H54 (cell line): ENCODE measurements around the gene SMAP2.
A peak's percentile ranks its signal among the peaks of the same experiment; 100 is the strongest.

Experiments used
- DNase-seq: peaks from one replicate; pipeline ENCODE4 v3.0.0; 2011; ENCODE audit warnings: low spot score, mixed read lengths; ENCODE audit not compliant: insufficient read length
- FAIRE-seq: peaks from 3 replicates; lab custom pipeline; 2011; peaks lifted over from hg19 to GRCh38; lab: Jason Lieb, UNC
- POLR2A ChIP-seq: IDR thresholded peaks from 2 replicates; pipeline ENCODE4 v1.6.1; 2011; ENCODE audit warnings: low read depth, mild to moderate bottlenecking, low read length

The SMAP2 gene

DNA sequence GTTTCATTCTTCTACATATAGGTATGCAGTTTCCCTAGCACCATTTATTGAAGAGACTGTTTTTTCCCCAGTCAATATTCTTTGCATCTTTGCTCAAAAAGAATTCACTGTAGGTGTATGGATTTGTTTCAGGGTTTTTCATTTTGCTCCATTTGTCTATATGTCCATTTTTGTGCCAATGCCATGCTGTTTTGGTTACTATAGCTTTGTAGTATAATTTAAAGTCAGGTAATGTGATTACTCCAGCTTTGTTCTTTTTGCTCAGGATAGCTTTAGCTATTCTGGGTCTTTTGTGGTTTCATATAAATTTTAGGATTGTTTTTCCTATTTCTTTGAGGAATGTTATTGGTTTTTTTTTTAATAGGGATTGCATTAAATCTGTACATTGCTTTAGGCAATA is 15.9 kb upstream of the SMAP2 start:
- DNase-seq (no peak), FAIRE-seq (no peak)
- TF ChIP-seq POLR2A = no peak

- FAIRE-seq = no peak
- no peak for TF ChIP-seq POLR2A
- no peak for DNase-seq
These were observed 12.9 kb upstream of the SMAP2 start for GRCh38 chr1:40360631-40361030.

DNA sequence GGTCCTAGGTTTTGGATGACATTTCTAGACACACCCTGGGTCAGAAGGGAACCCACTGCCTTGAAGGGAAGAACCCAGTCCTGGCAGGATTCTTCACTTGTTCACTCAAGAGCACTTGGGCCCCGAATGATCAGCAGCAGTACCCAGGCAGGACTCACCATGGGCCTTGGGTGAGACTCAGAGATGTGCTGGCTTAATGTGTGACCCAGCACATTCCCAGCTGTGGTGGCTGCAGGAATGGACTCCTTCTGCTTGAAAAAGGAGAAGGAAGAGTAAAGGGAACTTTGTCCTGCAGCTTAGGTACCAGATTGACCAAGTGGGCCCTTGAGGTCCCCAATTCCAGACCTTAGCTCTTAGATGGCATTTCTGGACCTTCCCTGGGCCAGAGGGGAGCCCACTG is 12.3 kb upstream of the SMAP2 start:
- FAIRE-seq = no peak
- no peak for TF ChIP-seq POLR2A
- DNase-seq = no peak

DNA sequence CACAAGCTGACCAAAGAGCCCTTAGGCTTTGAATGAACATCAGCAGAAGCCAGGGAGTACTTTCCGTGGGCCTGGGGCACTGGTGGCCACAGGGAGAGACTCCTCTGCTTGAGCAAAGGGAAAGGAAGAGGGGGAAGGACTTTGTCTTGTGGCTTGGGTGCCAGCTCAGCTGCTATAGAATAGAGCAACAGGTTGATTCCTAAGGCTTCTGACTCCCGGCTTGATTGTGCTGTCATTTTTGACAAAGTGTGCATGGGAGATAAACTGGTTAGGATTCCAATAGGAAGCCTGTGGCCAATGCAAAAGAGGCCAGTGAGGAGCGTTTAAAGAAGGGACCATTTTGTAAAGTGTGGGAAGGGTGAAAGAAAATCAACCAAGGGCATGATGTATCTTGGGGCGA is 11.9 kb upstream of the SMAP2 start:
- no peak for TF ChIP-seq POLR2A
- FAIRE-seq = no peak
- no peak for DNase-seq

GRCh38 chr1:40362199-40362598 is 11.3 kb upstream of the SMAP2 start:
- TF ChIP-seq POLR2A = no peak
- DNase-seq = no peak
- no peak for FAIRE-seq

GRCh38 chr1:40362699-40363098 is 10.8 kb upstream of the SMAP2 start:
- peak; percentile 25 for DNase-seq
- no peak for FAIRE-seq
- no peak for TF ChIP-seq POLR2A

DNA sequence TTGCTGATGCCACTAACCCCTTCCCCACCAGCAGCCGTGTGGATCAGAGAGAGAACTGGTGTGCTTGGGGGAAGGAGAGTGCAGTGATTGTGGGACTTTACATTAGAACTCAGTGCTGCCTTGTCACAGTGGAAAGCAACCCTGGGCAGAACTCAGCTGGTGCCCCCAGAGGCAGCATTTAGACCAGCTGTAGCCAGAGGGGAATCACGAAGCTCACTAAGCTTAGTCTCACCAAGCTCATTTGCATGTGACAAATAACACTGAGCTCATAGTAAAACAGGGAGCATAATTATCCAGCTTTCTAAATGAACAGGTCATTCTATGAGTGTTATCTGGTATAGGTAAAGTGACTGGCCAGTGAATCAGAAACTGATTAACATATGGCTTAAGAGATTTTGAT is 9.8 kb upstream of the SMAP2 start:
- no peak for FAIRE-seq
- no peak for DNase-seq
- no peak for TF ChIP-seq POLR2A

GRCh38 chr1:40371707-40372258 is 1.7 kb upstream of the SMAP2 start:
- TF ChIP-seq POLR2A = no peak
- DNase-seq (no peak), FAIRE-seq (no peak)

GRCh38 chr1:40372658-40373322 is 737 bp upstream of the SMAP2 start:
- TF ChIP-seq POLR2A = no peak
- no peak for FAIRE-seq
- no peak for DNase-seq

- DNase-seq (no peak), FAIRE-seq (no peak)
- TF ChIP-seq POLR2A = no peak
These were observed 4.0 kb downstream of the SMAP2 start for GRCh38 chr1:40377512-40377911.

DNA sequence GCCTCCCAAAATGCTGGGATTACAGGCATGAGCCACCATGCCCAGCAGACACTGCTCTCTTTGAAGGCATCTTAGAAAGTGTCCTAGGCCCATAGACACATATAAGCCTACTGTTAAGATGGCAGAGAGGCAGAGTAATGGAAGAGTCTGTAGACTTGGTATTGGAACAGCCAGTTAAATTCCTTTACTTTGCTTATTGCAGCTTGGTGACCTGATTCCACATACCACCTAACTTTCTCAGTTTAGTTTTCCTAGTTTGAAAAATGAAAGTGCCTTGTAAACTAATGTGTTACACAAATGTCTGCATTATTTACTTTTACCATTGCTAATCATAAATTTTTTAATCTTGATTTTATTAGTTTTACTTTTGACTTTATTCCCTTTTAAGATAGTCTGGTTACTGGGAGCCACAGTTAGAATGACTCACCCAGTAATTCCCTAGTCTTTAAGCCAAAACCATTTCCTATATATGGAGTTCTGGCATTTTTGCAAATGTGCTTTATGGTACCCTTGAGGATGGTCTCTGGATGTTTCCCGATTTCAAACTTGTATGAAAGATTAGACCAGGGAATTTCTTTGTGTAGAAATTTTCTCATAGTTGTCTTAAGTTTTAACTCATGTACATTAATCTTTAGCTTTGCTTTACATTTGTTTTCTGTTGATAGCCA is 6.4 kb downstream of the SMAP2 start:
- DNase-seq (no peak), FAIRE-seq (peak; percentile 23)
- TF ChIP-seq POLR2A = no peak

DNA sequence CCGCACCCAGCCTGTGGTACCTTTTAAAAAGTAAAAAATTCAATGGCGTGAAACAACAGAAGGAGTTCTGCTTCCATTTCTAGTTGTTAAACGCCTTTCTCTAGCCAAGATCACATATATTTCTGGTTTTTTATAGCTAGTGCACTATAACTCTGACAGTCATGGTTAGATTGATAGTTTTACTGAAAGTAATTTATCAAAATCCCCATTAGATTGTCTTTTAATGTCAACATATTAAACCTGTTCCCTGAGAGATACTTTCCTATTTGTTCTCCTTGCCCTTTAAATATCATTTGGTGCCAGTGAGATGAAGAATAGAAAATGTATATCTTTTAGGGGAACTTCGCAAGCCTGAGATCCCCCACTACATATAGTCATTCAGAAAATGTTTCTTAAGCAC is 7.3 kb downstream of the SMAP2 start:
- TF ChIP-seq POLR2A = no peak
- DNase-seq (no peak), FAIRE-seq (no peak)

- no peak for FAIRE-seq
- DNase-seq = no peak
- no peak for TF ChIP-seq POLR2A
These were observed 8.0 kb downstream of the SMAP2 start for GRCh38 chr1:40381268-40382107.

GRCh38 chr1:40382108-40382460 is 8.6 kb downstream of the SMAP2 start:
- FAIRE-seq (no peak), DNase-seq (no peak)
- TF ChIP-seq POLR2A = no peak

DNA sequence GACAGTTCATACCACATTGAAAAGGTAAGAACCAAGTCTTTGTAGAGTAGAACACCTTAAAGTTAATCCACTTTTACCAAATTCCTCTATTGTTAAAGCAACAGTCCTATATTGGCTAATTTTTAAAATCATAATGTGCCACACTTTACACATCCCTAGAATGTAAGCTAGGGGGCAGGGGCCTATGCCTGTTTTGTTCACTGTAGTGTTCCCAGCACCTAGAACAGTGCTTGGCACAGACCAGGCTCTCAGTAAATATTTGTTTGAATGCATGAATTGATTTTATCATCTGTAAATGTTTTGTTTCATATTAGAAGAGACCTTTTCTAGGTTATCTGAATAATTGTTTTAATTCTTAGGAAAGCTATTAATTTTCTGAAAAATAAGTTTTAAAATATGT is 9.1 kb downstream of the SMAP2 start:
- DNase-seq = no peak
- FAIRE-seq = no peak
- no peak for TF ChIP-seq POLR2A
